WTC11 (cell line): ENCODE data around the gene VEGFC. TPM values are rescaled to one million over a fixed set of nuclear protein-coding genes. Genes with fewer than 3 reads are reported as not detected.

Experiments used
- ATAC-seq: fragments of 200-7000 bp; cut with Tn5 transposase; 2 replicates; pipeline ENCODE4 v1.10.0; 2021; ENCODE audit warnings: mild to moderate bottlenecking, moderate library complexity
- CTCF ChIA-PET: fragments of 300-600 bp; sonication (Branson Sonifier 250); formaldehyde crosslinking; loops from one replicate; lab custom pipeline; 2021; ENCODE audit warnings: antibody characterized with exemption; lab: Charles Lee
- POLR2A ChIA-PET: fragments of 350-600 bp; sonication (Branson Sonifier 250); formaldehyde crosslinking; loops from one replicate; lab custom pipeline; 2021; ENCODE audit warnings: antibody characterized with exemption; lab: Charles Lee
- DNase-seq: peaks from one replicate; pipeline ENCODE4 v3.0.0; 2021; ENCODE audit warnings: low spot score
- H3K27ac Mint-ChIP-seq: 2 replicates; pipeline ENCODE4 v1.8.0; 2021; ENCODE audit warnings: mixed read lengths
- H3K27me3 Mint-ChIP-seq: 2 replicates; pipeline ENCODE4 v1.8.0; 2021; ENCODE audit warnings: low read depth, mild to moderate bottlenecking, moderate library complexity, mixed read lengths
- H3K36me3 Mint-ChIP-seq: 2 replicates; pipeline ENCODE4 v1.8.0; 2021; ENCODE audit warnings: mixed read lengths
- H3K4me1 Mint-ChIP-seq: 2 replicates; pipeline ENCODE4 v1.8.0; 2022; ENCODE audit warnings: mixed read lengths
- H3K4me3 Mint-ChIP-seq: 2 replicates; pipeline ENCODE4 v1.8.0; 2021; ENCODE audit warnings: mild to moderate bottlenecking, moderate library complexity, mixed read lengths
- H3K9me3 Mint-ChIP-seq: 2 replicates; pipeline ENCODE4 v1.8.0; 2021; ENCODE audit warnings: mixed read lengths
- ATF6 ChIP-seq: sonication (generic); formaldehyde crosslinking; IDR thresholded peaks from 2 replicates; pipeline ENCODE4 v1.8.1; 2023; ENCODE audit warnings: mild to moderate bottlenecking, missing genetic modification reagents
- E2F5 ChIP-seq: sonication (generic); formaldehyde crosslinking; IDR thresholded peaks from 2 replicates; pipeline ENCODE4 v1.8.1; 2022; ENCODE audit warnings: mild to moderate bottlenecking, moderate library complexity, missing genetic modification reagents
- ELF4 ChIP-seq: sonication (generic); formaldehyde crosslinking; IDR thresholded peaks from 2 replicates; pipeline ENCODE4 v1.8.1; 2022; ENCODE audit warnings: low read depth, mild to moderate bottlenecking, moderate library complexity, missing genetic modification reagents
- ERG ChIP-seq: fragments of 250-450 bp; sonication (Bioruptor Pico); IDR thresholded peaks from 2 replicates; pipeline ENCODE4 v1.8.0; 2021; ENCODE audit warnings: mild to moderate bottlenecking
- ESRRA ChIP-seq: sonication (generic); formaldehyde crosslinking; IDR thresholded peaks from 2 replicates; pipeline ENCODE4 v1.8.1; 2022; ENCODE audit warnings: mild to moderate bottlenecking, missing genetic modification reagents, borderline replicate concordance
- FOXJ3 ChIP-seq: sonication (generic); formaldehyde crosslinking; IDR thresholded peaks from 2 replicates; pipeline ENCODE4 v1.9.0; 2021; ENCODE audit warnings: missing genetic modification reagents, mild to moderate bottlenecking, borderline replicate concordance
- FOXP1 ChIP-seq: sonication (generic); formaldehyde crosslinking; IDR thresholded peaks from 2 replicates; pipeline ENCODE4 v1.8.0; 2022; ENCODE audit warnings: missing genetic modification reagents, mild to moderate bottlenecking, moderate library complexity, borderline replicate concordance
- GABPB1 ChIP-seq: sonication (generic); formaldehyde crosslinking; IDR thresholded peaks from 2 replicates; pipeline ENCODE4 v1.8.1; 2023; ENCODE audit warnings: mild to moderate bottlenecking, missing genetic modification reagents
- GRHL2 ChIP-seq: fragments of 250-450 bp; sonication (Bioruptor Pico); IDR thresholded peaks from 2 replicates; pipeline ENCODE4 v1.8.0; 2022; ENCODE audit warnings: mild to moderate bottlenecking, moderate library complexity; ENCODE audit not compliant: insufficient replicate concordance, severe bottlenecking
- IRF2 ChIP-seq: sonication (generic); formaldehyde crosslinking; IDR thresholded peaks from 2 replicates; pipeline ENCODE4 v1.8.0; 2022; ENCODE audit warnings: low read depth, missing genetic modification reagents, borderline replicate concordance
- JUN ChIP-seq: sonication (generic); formaldehyde crosslinking; IDR thresholded peaks from 2 replicates; pipeline ENCODE4 v1.8.0; 2023; ENCODE audit warnings: mild to moderate bottlenecking, missing genetic modification reagents
- MAX ChIP-seq: sonication (generic); formaldehyde crosslinking; IDR thresholded peaks from 2 replicates; pipeline ENCODE4 v1.8.0; 2022; ENCODE audit warnings: mild to moderate bottlenecking, missing genetic modification reagents
- MYBL2 ChIP-seq: sonication (generic); formaldehyde crosslinking; IDR thresholded peaks from 2 replicates; pipeline ENCODE4 v1.8.1; 2023; ENCODE audit warnings: mild to moderate bottlenecking, moderate library complexity, missing genetic modification reagents
- RELA ChIP-seq: sonication (generic); formaldehyde crosslinking; IDR thresholded peaks from 2 replicates; pipeline ENCODE4 v1.8.1; 2022; ENCODE audit warnings: missing genetic modification reagents, mild to moderate bottlenecking, borderline replicate concordance
- SP1 ChIP-seq: sonication (generic); formaldehyde crosslinking; conservative IDR thresholded peaks from 2 replicates; pipeline ENCODE4 v1.8.1; 2022; ENCODE audit warnings: missing genetic modification reagents
- TEAD1 ChIP-seq: sonication (generic); formaldehyde crosslinking; IDR thresholded peaks from 2 replicates; pipeline ENCODE4 v1.8.0; 2022; ENCODE audit warnings: mild to moderate bottlenecking, missing genetic modification reagents
- ZBTB21 ChIP-seq: sonication (generic); formaldehyde crosslinking; IDR thresholded peaks from 2 replicates; pipeline ENCODE4 v1.8.1; 2023; ENCODE audit warnings: mild to moderate bottlenecking, missing genetic modification reagents, borderline replicate concordance
- ZNF263 ChIP-seq: sonication (generic); formaldehyde crosslinking; IDR thresholded peaks from 2 replicates; pipeline ENCODE4 v1.8.1; 2022; ENCODE audit warnings: low read depth, mild to moderate bottlenecking, moderate library complexity, missing genetic modification reagents
- ZNF317 ChIP-seq: sonication (generic); formaldehyde crosslinking; IDR thresholded peaks from 2 replicates; pipeline ENCODE4 v1.8.1; 2023; ENCODE audit warnings: low read depth, mild to moderate bottlenecking, moderate library complexity, missing genetic modification reagents, borderline replicate concordance
- total RNA-seq: library from RNA; stranded (reverse); gene quantifications from 3 replicates; pipeline ENCODE4 v1.2.3, GENCODE V29; 2021

The VEGFC gene
- total RNA-seq, 1 experiment from 2014 or later, result 0.61 TPM

GRCh38 chr4:176790398-176790797 is 2.3 kb downstream of the VEGFC start:
- Mint-ChIP-seq H3K27ac (no peak overlapping the region), H3K9me3 (no peaks in the 10 kb centered on the region)
- POLR2A ChIA-PET, result no interaction called here

GRCh38 chr4:176789955-176790354 is 2.8 kb downstream of the VEGFC start:
- ATAC-seq (no peak), DNase-seq (no peak)
- no peaks in the 10 kb centered on the region for H3K9me3 Mint-ChIP-seq
- peaks cover 39% of the 10 kb centered on the region for H3K27me3 Mint-ChIP-seq
- H3K4me3 Mint-ChIP-seq, result no peak overlapping the region
- H3K36me3 Mint-ChIP-seq, result no peaks in the 10 kb centered on the region
- ChIA-PET POLR2A (no interaction called here), CTCF (no interaction called here)
- H3K27ac Mint-ChIP-seq, result no peak overlapping the region
- TF ChIP-seq ZBTB21 (CRISPR knock-in tag) (no peak), ZNF317 (CRISPR knock-in tag) (no peak), MYBL2 (CRISPR knock-in tag) (no peak), JUN (no peak), MAX (CRISPR knock-in tag) (no peak)
- peaks cover 9% of the 10 kb centered on the region; the same call in 1 of the 2 replicates for H3K4me1 Mint-ChIP-seq

More at GRCh38 chr4:176790398-176790797, 2.3 kb downstream of the VEGFC start:
- TF ChIP-seq ZNF263 (CRISPR knock-in tag), result no peak
- DNase-seq, result no peak
- peaks cover 9% of the 10 kb centered on the region; the same call in 1 of the 2 replicates for H3K4me1 Mint-ChIP-seq
- H3K27me3 Mint-ChIP-seq, result peaks cover 39% of the 10 kb centered on the region
- H3K4me3 Mint-ChIP-seq, result no peak overlapping the region
- CTCF ChIA-PET, result no interaction called here
- no peaks in the 10 kb centered on the region for H3K36me3 Mint-ChIP-seq
- no peak for ATAC-seq

- TF ChIP-seq ESRRA (no peak), ELF4 (CRISPR knock-in tag) (no peak), ZBTB21 (CRISPR knock-in tag) (no peak)
- Mint-ChIP-seq H3K27me3 (peaks cover 31% of the 10 kb centered on the region), H3K9me3 (no peaks in the 10 kb centered on the region), H3K4me3 (no peak overlapping the region), H3K27ac (no peak overlapping the region), H3K4me1 (peaks cover 9% of the 10 kb centered on the region; the same call in 1 of the 2 replicates), H3K36me3 (no peaks in the 10 kb centered on the region)
- CTCF ChIA-PET, result interaction anchor here (1.0 to 1.3 kb wide), 2 partner anchors 179 to 258 kb away, joined by 3 to 4 read pairs; no protein-coding TSS in a partner anchor
- DNase-seq (no peak), ATAC-seq (no peak)
- POLR2A ChIA-PET, result no interaction called here
Observed at GRCh38 chr4:176788971-176789370, 3.8 kb downstream of the VEGFC start.

- no peak overlapping the region for H3K27ac Mint-ChIP-seq
- no peak for ATAC-seq
- POLR2A ChIA-PET, result no interaction called here
- DNase-seq, result no peak
- no peaks in the 10 kb centered on the region for H3K36me3 Mint-ChIP-seq
- H3K9me3 Mint-ChIP-seq, result no peaks in the 10 kb centered on the region
- no peak overlapping the region for H3K4me3 Mint-ChIP-seq
- H3K27me3 Mint-ChIP-seq, result peaks cover 24% of the 10 kb centered on the region
- H3K4me1 Mint-ChIP-seq, result peaks cover 7% of the 10 kb centered on the region; the same call in 1 of the 2 replicates
- CTCF ChIA-PET, result interaction anchor here (1.0 to 1.3 kb wide), 2 partner anchors 179 to 259 kb away, joined by 3 to 4 read pairs; no protein-coding TSS in a partner anchor
- no peak for TF ChIP-seq FOXJ3 (CRISPR knock-in tag)
- no peak for TF ChIP-seq TEAD1 (CRISPR knock-in tag)
Observed at GRCh38 chr4:176788248-176788647, 4.5 kb downstream of the VEGFC start.

- H3K4me1 Mint-ChIP-seq, result peaks cover 6% of the 10 kb centered on the region
- no peaks in the 10 kb centered on the region for H3K9me3 Mint-ChIP-seq
- H3K27ac Mint-ChIP-seq, result no peak overlapping the region
- H3K36me3 Mint-ChIP-seq, result no peaks in the 10 kb centered on the region
- ATAC-seq (no peak), DNase-seq (no peak)
- ChIA-PET POLR2A (no interaction called here), CTCF (no interaction called here)
- H3K27me3 Mint-ChIP-seq, result no peaks in the 10 kb centered on the region
- H3K4me3 Mint-ChIP-seq, result no peak overlapping the region
- TF ChIP-seq TEAD1 (CRISPR knock-in tag) (no peak), E2F5 (CRISPR knock-in tag) (no peak), GABPB1 (CRISPR knock-in tag) (no peak), IRF2 (CRISPR knock-in tag) (no peak), ATF6 (CRISPR knock-in tag) (no peak), FOXJ3 (CRISPR knock-in tag) (no peak), GRHL2 (CRISPR knock-in tag) (no peak), ZNF317 (CRISPR knock-in tag) (no peak), ERG (CRISPR knock-in tag) (no peak), FOXP1 (CRISPR knock-in tag) (no peak), RELA (CRISPR knock-in tag) (no peak), SP1 (CRISPR knock-in tag) (no peak)
Observed at GRCh38 chr4:176784816-176785215, 7.9 kb downstream of the VEGFC start.
